OCI-LY1 (cell line): ENCODE results near the gene DNAJC8.

Experiments used
- CTCF ChIP-seq: fragments of 200-600 bp; sonication (generic), shearing (Covaris generic); IDR thresholded peaks from 2 replicates; pipeline ENCODE4 v1.5.1; 2017; ENCODE audit warnings: mild to moderate bottlenecking, antibody characterized with exemption, low read length, moderate library complexity, mixed read lengths
- EZH2 ChIP-seq: fragments of 200-600 bp; sonication (generic), shearing (Covaris generic); IDR thresholded peaks from 2 replicates; pipeline ENCODE4 v1.8.0; 2017; ENCODE audit warnings: borderline replicate concordance, mixed run types, mild to moderate bottlenecking, antibody characterized with exemption, low read length, moderate library complexity, mixed read lengths

- TF ChIP-seq CTCF (no peak), EZH2 (no peak)
Measured at GRCh38 chr1:28260803-28261174, 28.0 kb upstream of the DNAJC8 start.
